Karpas-422 (cell line): ENCODE measurements around the gene ABI3BP. TPM values are rescaled to one million over a fixed set of nuclear protein-coding genes. Genes with fewer than 3 reads are reported as not detected.

Experiments
- DNase-seq: peaks from one replicate; pipeline ENCODE4 v3.0.0-alpha.2; 2015
- H2AFZ ChIP-seq: fragments of 200-600 bp; sonication (generic); 2 replicates; pipeline ENCODE4 v1.6.1; 2014; ENCODE audit warnings: antibody characterized with exemption, low read length, mixed read lengths
- H3K27ac ChIP-seq: fragments of 200-600 bp; sonication (generic); 2 replicates; pipeline ENCODE4 v1.5.1; 2014; ENCODE audit warnings: mild to moderate bottlenecking, low read length, moderate library complexity
- H3K27me3 ChIP-seq: fragments of 200-600 bp; sonication (generic); 2 replicates; pipeline ENCODE4 v1.6.1; 2014; ENCODE audit warnings: low read length, mixed read lengths
- H3K36me3 ChIP-seq: fragments of 200-600 bp; sonication (generic); 2 replicates; pipeline ENCODE4 v1.6.1; 2014; ENCODE audit warnings: low read length, mixed read lengths; ENCODE audit not compliant: insufficient read depth
- H3K4me1 ChIP-seq: fragments of 200-600 bp; sonication (generic); 2 replicates; pipeline ENCODE4 v1.6.1; 2014; ENCODE audit warnings: mild to moderate bottlenecking, low read length, mixed read lengths
- H3K4me2 ChIP-seq: fragments of 200-600 bp; sonication (generic); 2 replicates; pipeline ENCODE4 v1.6.1; 2014; ENCODE audit warnings: low read length, low read depth, mild to moderate bottlenecking; ENCODE audit not compliant: poor library complexity, severe bottlenecking
- H3K4me3 ChIP-seq: fragments of 200-600 bp; sonication (generic); 2 replicates; pipeline ENCODE4 v1.5.1; 2014; ENCODE audit warnings: mild to moderate bottlenecking, antibody characterized with exemption, low read length, mixed read lengths
- H3K79me2 ChIP-seq: fragments of 200-600 bp; sonication (generic); 2 replicates; pipeline ENCODE4 v1.6.1; 2014; ENCODE audit warnings: mild to moderate bottlenecking, low read length, mixed read lengths
- H3K9ac ChIP-seq: fragments of 200-600 bp; sonication (generic); 2 replicates; pipeline ENCODE4 v1.6.0; 2014; ENCODE audit warnings: low read length
- H3K9me2 ChIP-seq: fragments of 200-600 bp; sonication (generic), shearing (Covaris generic); replicated peaks from 2 replicates; pipeline ENCODE4 v1.6.0; 2014; ENCODE audit warnings: mild to moderate bottlenecking, low read length, moderate library complexity; ENCODE audit not compliant: insufficient read depth
- H3K9me3 ChIP-seq: fragments of 300-700, 200-600 bp; sonication (generic); 2 replicates; pipeline ENCODE4 v1.6.1; 2014; ENCODE audit warnings: low read length, mixed read lengths
- H4K20me1 ChIP-seq: fragments of 200-600 bp; sonication (generic); 2 replicates; pipeline ENCODE4 v1.6.1; 2014; ENCODE audit warnings: mild to moderate bottlenecking, antibody characterized with exemption, low read length, low read depth; ENCODE audit not compliant: insufficient read depth
- total RNA-seq: library from RNA; depleted of rRNA; stranded (reverse); fragments of >200 nt; shearing (Covaris generic); gene quantifications from 2 replicates; pipeline ENCODE4 v1.2.3, GENCODE V29; 2014; ENCODE audit warnings: low replicate concordance

Gene ABI3BP
- total RNA-seq, 1 experiment from 2014 or later: not detected

DNA sequence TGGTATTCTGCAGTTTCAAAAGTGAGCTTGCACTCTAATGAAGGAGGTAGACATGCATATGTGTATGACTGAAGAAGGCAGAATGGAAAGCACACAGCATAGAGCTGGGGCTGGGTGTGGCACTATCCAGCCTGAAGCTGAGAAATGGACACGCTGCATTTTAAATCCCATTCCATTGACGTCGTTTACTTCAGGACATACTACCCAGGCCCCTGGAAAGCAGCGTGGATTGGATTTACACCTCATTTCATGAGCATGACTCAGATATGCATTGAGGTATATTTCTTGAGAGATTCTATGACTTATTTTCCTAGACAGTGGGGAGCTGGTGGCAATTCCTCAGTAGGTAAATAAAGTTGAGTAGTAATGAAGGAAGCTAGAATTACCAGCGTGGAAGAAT is 101.4 kb downstream of the ABI3BP start:
- H3K9me3 ChIP-seq: no peaks in the 10 kb centered on the region
- no peak overlapping the region for H3K4me3 ChIP-seq
- H3K9me2 ChIP-seq: no peaks in the 10 kb centered on the region
- H2AFZ ChIP-seq: no peak overlapping the region
- DNase-seq: no peak
- H3K79me2 ChIP-seq: no peaks in the 10 kb centered on the region
- H3K9ac ChIP-seq: no peak overlapping the region
- H3K4me1 ChIP-seq: no peaks in the 10 kb centered on the region
- H3K36me3 ChIP-seq: no peaks in the 10 kb centered on the region
- H3K27ac ChIP-seq: no peak overlapping the region
- H4K20me1 ChIP-seq: no peaks in the 10 kb centered on the region
- no peaks in the 10 kb centered on the region for H3K27me3 ChIP-seq
- H3K4me2 ChIP-seq: no peak overlapping the region

DNA sequence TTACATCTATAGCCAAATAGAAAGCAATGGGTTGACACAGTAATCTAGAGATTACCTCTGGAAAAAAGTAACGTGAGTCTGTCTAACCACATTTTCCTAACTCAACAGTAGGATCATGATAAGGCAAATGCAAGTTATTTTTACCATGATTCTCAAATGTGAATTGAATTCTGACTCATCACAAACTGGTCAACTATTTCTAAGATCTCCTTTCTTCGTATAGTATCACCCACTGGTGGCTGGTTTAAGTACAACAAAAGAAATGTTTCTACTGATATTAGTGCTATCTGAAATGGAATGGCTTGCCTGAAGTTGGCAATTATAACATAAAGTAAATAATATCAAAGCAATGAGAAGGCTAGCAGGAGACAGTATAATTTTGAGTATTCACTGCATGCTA is 102.2 kb downstream of the ABI3BP start:
- Histone ChIP-seq H3K27me3 (no peaks in the 10 kb centered on the region), H3K36me3 (no peaks in the 10 kb centered on the region), H2AFZ (no peak overlapping the region), H3K27ac (no peak overlapping the region), H3K9me3 (no peaks in the 10 kb centered on the region), H4K20me1 (no peaks in the 10 kb centered on the region), H3K79me2 (no peaks in the 10 kb centered on the region), H3K4me3 (no peak overlapping the region), H3K9ac (no peak overlapping the region), H3K4me1 (no peaks in the 10 kb centered on the region), H3K9me2 (no peaks in the 10 kb centered on the region), H3K4me2 (no peak overlapping the region)
- DNase-seq: no peak

DNA sequence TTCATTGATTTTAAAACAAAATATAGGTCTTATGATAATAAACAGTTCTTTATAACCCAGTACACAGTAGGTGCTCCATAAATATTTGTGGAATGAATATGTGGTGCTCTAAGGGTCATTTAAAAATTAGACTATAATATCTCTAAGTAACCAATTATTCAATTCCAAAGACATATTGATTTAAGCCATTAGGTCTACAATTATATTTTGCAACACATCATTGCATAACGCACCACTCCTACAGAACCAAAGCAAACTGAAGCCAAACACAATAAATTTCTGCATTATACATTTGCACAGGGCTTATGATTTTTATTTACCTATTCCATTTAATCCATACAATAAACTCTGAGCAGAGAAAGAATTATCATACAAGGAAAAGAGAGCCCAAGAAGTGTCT is 104.3 kb downstream of the ABI3BP start:
- no peaks in the 10 kb centered on the region for H3K9me2 ChIP-seq
- no peak overlapping the region for H3K4me2 ChIP-seq
- no peak overlapping the region for H3K27ac ChIP-seq
- no peak overlapping the region for H3K9ac ChIP-seq
- no peak overlapping the region for H3K4me3 ChIP-seq
- DNase-seq: no peak
- H3K4me1 ChIP-seq: no peaks in the 10 kb centered on the region
- H4K20me1 ChIP-seq: no peaks in the 10 kb centered on the region
- H3K9me3 ChIP-seq: no peaks in the 10 kb centered on the region
- H3K36me3 ChIP-seq: no peaks in the 10 kb centered on the region
- no peaks in the 10 kb centered on the region for H3K27me3 ChIP-seq
- no peak overlapping the region for H2AFZ ChIP-seq
- H3K79me2 ChIP-seq: no peaks in the 10 kb centered on the region

DNA sequence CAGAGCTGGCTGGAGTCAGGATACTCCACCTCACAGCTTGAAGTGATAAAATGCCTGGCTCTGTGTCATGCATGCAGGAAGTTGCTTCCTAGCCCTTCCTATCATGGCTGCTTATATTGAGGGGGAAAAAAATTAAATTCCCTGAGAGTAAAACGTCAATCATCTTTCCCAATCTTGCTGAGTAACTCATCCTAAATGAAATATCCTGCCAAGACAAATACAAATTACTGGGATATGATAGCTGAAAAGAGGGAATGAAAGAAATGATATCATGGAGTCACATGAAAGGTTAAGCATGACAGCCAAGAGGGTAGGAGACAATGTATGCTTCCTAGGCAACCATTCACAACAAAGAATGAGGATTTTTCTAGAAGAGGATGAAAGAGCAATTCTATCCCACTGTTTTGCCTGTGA is 110.6 kb downstream of the ABI3BP start:
- Histone ChIP-seq H3K9me3 (no peaks in the 10 kb centered on the region), H3K36me3 (no peaks in the 10 kb centered on the region), H4K20me1 (no peaks in the 10 kb centered on the region), H3K4me3 (no peak overlapping the region), H3K27me3 (no peaks in the 10 kb centered on the region), H3K27ac (no peak overlapping the region), H3K4me1 (no peaks in the 10 kb centered on the region), H3K9ac (no peak overlapping the region), H3K79me2 (no peaks in the 10 kb centered on the region), H3K9me2 (no peaks in the 10 kb centered on the region), H3K4me2 (no peak overlapping the region), H2AFZ (no peak overlapping the region)
- no peak for DNase-seq

DNA sequence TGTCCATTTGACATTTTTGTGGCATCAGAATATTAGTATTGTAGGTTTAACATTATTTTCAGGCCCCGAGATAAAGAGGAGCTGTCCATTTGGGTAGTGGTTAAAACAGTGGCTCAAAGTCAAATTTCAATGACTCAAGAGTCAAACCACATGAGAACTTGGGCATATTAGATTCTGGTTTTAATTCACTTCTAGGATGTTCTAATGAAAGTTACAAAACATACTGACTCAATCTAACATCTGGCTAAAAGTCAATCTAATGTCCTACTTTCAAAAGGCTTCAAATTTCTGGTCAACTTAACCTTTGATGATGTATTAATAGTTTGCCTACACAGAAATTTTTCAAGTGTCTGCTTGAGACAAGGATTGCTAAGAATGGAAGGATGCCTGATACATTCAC is 112.4 kb downstream of the ABI3BP start:
- Histone ChIP-seq H3K36me3 (no peaks in the 10 kb centered on the region), H3K4me2 (no peak overlapping the region), H3K4me1 (no peaks in the 10 kb centered on the region), H3K9me2 (no peaks in the 10 kb centered on the region), H4K20me1 (no peaks in the 10 kb centered on the region), H3K9me3 (no peaks in the 10 kb centered on the region), H3K79me2 (no peaks in the 10 kb centered on the region), H3K9ac (no peak overlapping the region), H3K27ac (no peak overlapping the region), H3K4me3 (no peak overlapping the region), H3K27me3 (no peaks in the 10 kb centered on the region), H2AFZ (no peak overlapping the region)
- DNase-seq: no peak

DNA sequence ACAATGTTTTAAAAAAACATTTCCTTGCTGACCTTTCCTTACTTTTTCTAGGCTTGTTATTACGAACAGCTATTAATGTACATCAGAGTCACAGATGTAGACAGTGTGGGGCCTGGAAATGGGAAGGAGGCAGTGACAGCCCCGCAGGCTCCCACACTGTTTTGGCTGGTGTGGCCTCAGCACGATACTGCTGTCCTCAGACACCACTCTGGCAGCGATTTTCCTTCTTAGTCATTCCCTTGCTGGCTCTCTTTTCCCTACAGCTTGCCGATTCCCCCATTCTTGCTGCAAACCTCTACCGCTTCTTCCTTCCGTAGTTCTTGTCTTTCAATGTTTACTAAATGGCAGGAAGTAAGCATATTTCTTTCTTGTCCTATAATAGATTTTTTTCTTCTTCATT is 113.1 kb downstream of the ABI3BP start:
- H4K20me1 ChIP-seq: no peaks in the 10 kb centered on the region
- H3K9ac ChIP-seq: no peak overlapping the region
- no peak overlapping the region for H3K4me3 ChIP-seq
- H3K9me2 ChIP-seq: no peaks in the 10 kb centered on the region
- no peak overlapping the region for H2AFZ ChIP-seq
- no peak for DNase-seq
- no peaks in the 10 kb centered on the region for H3K4me1 ChIP-seq
- H3K27me3 ChIP-seq: no peaks in the 10 kb centered on the region
- H3K79me2 ChIP-seq: no peaks in the 10 kb centered on the region
- H3K27ac ChIP-seq: no peak overlapping the region
- no peaks in the 10 kb centered on the region for H3K9me3 ChIP-seq
- no peaks in the 10 kb centered on the region for H3K36me3 ChIP-seq
- no peak overlapping the region for H3K4me2 ChIP-seq

DNA sequence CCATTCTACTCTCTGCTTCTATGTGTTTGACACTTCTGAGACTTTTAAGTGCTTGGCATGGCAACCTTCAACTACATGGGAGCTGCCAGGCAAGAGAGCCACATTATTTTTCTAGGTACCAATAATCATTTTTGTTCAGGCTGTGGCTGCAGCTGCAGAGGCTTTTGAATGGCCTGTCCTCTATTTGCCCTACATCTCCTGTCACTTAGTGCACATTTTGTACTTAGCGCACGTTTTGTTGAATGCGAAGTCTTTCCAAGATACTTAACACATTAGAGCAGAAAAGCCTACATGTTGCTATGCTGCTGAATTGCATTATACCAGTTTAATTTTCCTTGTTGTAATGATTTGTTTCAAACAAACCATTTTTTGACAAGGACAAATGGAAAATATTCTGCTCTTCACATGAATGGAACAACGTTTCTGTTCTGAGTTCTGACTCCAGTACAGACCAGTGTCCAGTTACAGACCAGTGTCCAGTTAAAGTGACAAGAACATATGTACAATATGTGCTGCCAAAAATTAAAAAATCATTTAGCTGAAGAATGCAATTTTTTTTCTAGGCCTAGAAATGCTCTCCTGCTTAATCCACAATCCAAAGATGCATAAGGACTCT is 113.9 kb downstream of the ABI3BP start:
- Histone ChIP-seq H3K4me3 (no peak overlapping the region), H3K27me3 (no peaks in the 10 kb centered on the region), H3K27ac (no peak overlapping the region), H3K4me2 (no peak overlapping the region), H4K20me1 (no peaks in the 10 kb centered on the region), H3K4me1 (no peaks in the 10 kb centered on the region), H3K36me3 (no peaks in the 10 kb centered on the region), H3K79me2 (no peaks in the 10 kb centered on the region), H3K9me2 (no peaks in the 10 kb centered on the region), H2AFZ (no peak overlapping the region), H3K9ac (no peak overlapping the region), H3K9me3 (no peaks in the 10 kb centered on the region)
- no peak for DNase-seq

DNA sequence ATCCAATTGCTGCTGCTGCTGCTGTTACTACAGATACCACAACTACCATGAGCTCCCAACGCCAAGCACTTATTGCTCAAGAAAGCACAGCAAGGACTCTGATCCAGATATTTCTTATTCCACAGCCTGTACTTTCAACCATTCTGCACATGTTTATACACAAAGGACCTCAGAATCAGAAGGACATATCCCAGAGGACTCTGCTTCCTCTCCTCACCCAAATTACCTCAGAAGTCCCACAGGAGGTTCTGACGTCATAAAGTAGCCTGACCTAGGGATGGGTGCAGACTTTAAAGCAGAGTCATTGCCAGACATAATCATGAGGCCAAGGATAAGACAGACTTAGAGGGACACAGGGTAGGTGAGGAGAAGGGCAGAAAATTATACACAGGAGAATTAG is 115.9 kb downstream of the ABI3BP start:
- Histone ChIP-seq H3K9me3 (no peaks in the 10 kb centered on the region), H3K9ac (no peak overlapping the region), H3K4me1 (no peaks in the 10 kb centered on the region), H2AFZ (no peak overlapping the region), H3K4me2 (no peak overlapping the region), H3K4me3 (no peak overlapping the region), H4K20me1 (no peaks in the 10 kb centered on the region), H3K79me2 (no peaks in the 10 kb centered on the region), H3K27me3 (no peaks in the 10 kb centered on the region), H3K9me2 (no peaks in the 10 kb centered on the region), H3K36me3 (no peaks in the 10 kb centered on the region), H3K27ac (no peak overlapping the region)
- no peak for DNase-seq

DNA sequence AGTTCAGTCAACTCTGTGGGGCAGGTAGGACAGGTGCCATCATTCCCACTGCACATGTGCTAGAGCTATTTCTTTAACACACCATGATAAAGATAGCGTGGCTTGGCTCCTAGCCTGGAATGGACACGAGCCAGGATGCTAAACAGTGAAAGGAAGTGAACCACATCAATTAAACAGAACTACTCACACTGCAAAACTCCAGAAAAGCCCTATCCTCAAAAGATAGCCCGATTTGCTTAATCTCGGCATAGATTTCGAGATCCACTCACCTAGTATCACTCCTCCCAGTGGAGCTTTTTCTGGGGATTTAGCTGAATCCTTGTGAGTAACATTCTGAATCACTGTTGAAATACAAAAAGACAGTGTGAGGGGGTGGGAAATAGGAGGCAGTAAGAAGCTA is 118.0 kb downstream of the ABI3BP start:
- no peaks in the 10 kb centered on the region for H3K9me3 ChIP-seq
- H3K27ac ChIP-seq: no peak overlapping the region
- no peaks in the 10 kb centered on the region for H3K79me2 ChIP-seq
- H3K9me2 ChIP-seq: no peaks in the 10 kb centered on the region
- H2AFZ ChIP-seq: no peak overlapping the region
- no peaks in the 10 kb centered on the region for H3K27me3 ChIP-seq
- H4K20me1 ChIP-seq: no peaks in the 10 kb centered on the region
- DNase-seq: no peak
- H3K36me3 ChIP-seq: no peaks in the 10 kb centered on the region
- H3K4me1 ChIP-seq: no peaks in the 10 kb centered on the region
- no peak overlapping the region for H3K9ac ChIP-seq
- H3K4me2 ChIP-seq: no peak overlapping the region
- no peak overlapping the region for H3K4me3 ChIP-seq
